ENCODE data around the gene GNE. TPM values are rescaled to one million over a fixed set of nuclear protein-coding genes. Genes with fewer than 3 reads are reported as not detected.
A peak's percentile ranks its signal among the peaks of the same experiment; 100 is the strongest.
"Not testable (repeated sequence)": the region's sequence is repeated elsewhere in the genome, so short reads cannot be mapped to it uniquely, and the experiment has no call there.

The GNE gene
- total RNA-seq, 6 donors from 2014 or later: 9.0 to 23.6 (median 13.4) TPM

DNA sequence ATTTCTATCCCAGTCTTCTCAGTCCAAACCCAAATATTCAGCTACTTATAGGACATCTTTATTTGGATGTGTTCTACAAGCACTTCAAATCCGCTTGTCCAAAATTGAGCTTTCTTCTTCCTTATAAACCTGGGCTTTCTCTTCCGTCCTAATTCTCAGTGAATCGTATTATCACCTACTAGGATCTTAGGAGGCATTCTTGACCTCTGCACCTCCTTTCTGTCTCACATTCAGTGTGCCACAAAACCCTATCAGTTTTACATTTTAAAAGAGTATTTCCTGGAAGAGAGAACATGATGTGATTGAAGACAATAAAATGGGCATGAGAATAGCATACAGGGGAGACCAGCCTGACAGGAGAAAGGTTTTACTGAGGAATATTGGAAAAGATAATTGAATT lies 16.8 kb upstream of the GNE start:
- ATAC-seq (ENCODE audit: low FRiP score in 2 of 2): no peak
- 93% methylated on average over 3 of the region's 3 CpGs for WGBS, 2 donors
- TF ChIP-seq, protein P1, sequence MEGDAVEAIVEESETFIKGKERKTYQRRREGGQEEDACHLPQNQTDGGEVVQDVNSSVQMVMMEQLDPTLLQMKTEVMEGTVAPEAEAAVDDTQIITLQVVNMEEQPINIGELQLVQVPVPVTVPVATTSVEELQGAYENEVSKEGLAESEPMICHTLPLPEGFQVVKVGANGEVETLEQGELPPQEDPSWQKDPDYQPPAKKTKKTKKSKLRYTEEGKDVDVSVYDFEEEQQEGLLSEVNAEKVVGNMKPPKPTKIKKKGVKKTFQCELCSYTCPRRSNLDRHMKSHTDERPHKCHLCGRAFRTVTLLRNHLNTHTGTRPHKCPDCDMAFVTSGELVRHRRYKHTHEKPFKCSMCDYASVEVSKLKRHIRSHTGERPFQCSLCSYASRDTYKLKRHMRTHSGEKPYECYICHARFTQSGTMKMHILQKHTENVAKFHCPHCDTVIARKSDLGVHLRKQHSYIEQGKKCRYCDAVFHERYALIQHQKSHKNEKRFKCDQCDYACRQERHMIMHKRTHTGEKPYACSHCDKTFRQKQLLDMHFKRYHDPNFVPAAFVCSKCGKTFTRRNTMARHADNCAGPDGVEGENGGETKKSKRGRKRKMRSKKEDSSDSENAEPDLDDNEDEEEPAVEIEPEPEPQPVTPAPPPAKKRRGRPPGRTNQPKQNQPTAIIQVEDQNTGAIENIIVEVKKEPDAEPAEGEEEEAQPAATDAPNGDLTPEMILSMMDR (IDR thresholded peaks at IDR 0.05): no peak
- TF ChIP-seq POLR2AphosphoS5 (IDR thresholded peaks at IDR 0.05) (no peak), POLR2A (IDR thresholded peaks at IDR 0.05) (no peak), EP300 (IDR thresholded peaks at IDR 0.05) (no peak)

DNA sequence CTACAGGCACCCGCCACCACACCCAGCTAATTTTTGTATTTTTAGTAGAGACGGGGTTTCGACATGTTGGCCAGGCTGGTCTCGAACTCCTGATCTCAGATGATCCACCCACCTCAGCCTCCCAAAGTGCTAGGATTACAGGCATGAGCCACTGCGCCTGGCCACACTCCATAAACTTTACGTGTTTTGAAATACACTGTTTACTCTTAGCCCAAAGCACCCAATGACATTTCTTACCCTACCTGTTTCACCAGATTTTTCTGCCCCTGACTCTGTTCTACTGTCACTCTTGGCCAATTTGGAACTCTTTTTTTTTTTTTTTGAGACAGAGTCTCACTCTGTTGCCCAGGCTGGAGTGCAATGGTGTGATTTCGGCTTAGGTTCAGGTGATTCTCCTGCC lies 15.1 kb upstream of the GNE start:
- H3K27ac ChIP-seq; H3K4me3 ChIP-seq; ATAC-seq (ENCODE audit: low FRiP score in 2 of 2); H3K9me3 ChIP-seq; H3K27me3 ChIP-seq; H3K36me3 ChIP-seq; H3K4me1 ChIP-seq: not testable (repeated sequence)
- WGBS, 2 donors: 84 to 93% methylated on average over 7 of the region's 7 CpGs
- peak in 1 of 2 donors; percentile 26 for DNase-seq

More for the DNA sequence above, 16.8 kb upstream of the GNE start:
- no peak for DNase-seq
- H3K4me1 ChIP-seq: peaks cover 0 to 4% (median 0%) of the 10 kb centered on the region in 4 donors
- H3K27ac ChIP-seq: no peak overlapping the region
- no peak overlapping the region for H3K4me3 ChIP-seq
- H3K27me3 ChIP-seq: no peaks in the 10 kb centered on the region
- no peaks in the 10 kb centered on the region for H3K9me3 ChIP-seq
- no peaks in the 10 kb centered on the region for H3K36me3 ChIP-seq

DNA sequence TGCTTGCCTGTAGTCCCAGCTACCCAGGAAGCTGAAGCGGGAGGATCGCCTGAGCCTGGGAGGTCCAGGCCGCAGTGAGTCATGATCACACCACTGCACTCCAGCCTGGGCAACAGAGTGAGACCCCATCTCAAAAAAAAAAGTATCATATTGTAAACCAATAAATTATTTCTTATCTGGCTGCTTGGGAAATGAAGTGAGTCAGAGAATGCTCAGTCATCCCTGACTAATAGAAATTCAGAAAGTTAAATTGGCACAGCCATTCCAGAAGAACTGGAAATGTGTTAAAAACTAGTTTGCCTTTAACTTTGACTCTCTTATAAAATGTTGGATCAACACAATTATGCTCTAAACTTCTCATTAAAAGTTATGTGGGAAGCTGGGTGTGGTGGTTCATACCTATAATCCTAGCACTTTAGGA lies 9.8 kb upstream of the GNE start:
- no peak overlapping the region for H3K27ac ChIP-seq

DNA sequence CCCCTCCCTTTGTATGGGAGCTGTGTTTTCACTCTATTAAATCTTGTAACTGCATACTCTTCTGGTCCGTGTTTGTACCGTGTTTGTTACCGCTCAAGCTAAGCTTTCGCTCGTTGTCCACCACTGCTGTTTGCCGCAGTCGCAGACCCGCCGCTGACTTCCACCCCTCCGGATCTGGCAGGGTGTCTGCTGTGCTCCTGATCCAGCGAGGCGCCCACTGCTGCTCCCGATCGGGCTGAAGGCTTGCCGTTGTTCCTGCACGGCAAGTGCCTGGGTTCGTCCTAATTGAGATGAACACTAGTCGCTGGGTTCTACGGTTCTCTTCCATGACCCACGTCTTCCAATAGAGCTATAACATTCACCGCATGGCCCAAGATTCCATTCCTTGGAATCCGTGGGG lies 6.6 kb upstream of the GNE start:
- 95 to 98% methylated on average over 19 to 22 of the region's 22 CpGs for WGBS, 2 donors
- Histone ChIP-seq H3K36me3 (no peaks in the 10 kb centered on the region), H3K4me3 (no peak overlapping the region), H3K27ac (no peak overlapping the region), H3K27me3 (no peaks in the 10 kb centered on the region), H3K4me1 (no peaks in the 10 kb centered on the region), H3K9me3 (no peaks in the 10 kb centered on the region)
- TF ChIP-seq EP300 (IDR thresholded peaks at IDR 0.05): no peak
- no peak for TF ChIP-seq POLR2A (IDR thresholded peaks at IDR 0.05)
- TF ChIP-seq, protein P1 (IDR thresholded peaks at IDR 0.05): no peak
- TF ChIP-seq POLR2AphosphoS5 (IDR thresholded peaks at IDR 0.05): no peak
- ATAC-seq (ENCODE audit: low FRiP score in 2 of 2) (no peak), DNase-seq (peak in 1 of 2 donors; percentile 66)

More for the DNA sequence above, 9.8 kb upstream of the GNE start:
- DNase-seq (no peak), ATAC-seq (ENCODE audit: low FRiP score in 2 of 2) (no peak)
- WGBS, 2 donors: 65 to 88% methylated on average over 3 of the region's 3 CpGs
- Histone ChIP-seq H3K4me3 (no peak overlapping the region), H3K4me1 (no peaks in the 10 kb centered on the region), H3K36me3 (no peaks in the 10 kb centered on the region), H3K27me3 (no peaks in the 10 kb centered on the region), H3K9me3 (no peaks in the 10 kb centered on the region)
- TF ChIP-seq POLR2A (IDR thresholded peaks at IDR 0.05) (no peak), EP300 (IDR thresholded peaks at IDR 0.05) (no peak), POLR2AphosphoS5 (IDR thresholded peaks at IDR 0.05) (no peak)
- TF ChIP-seq, protein P1 (IDR thresholded peaks at IDR 0.05): no peak

DNA sequence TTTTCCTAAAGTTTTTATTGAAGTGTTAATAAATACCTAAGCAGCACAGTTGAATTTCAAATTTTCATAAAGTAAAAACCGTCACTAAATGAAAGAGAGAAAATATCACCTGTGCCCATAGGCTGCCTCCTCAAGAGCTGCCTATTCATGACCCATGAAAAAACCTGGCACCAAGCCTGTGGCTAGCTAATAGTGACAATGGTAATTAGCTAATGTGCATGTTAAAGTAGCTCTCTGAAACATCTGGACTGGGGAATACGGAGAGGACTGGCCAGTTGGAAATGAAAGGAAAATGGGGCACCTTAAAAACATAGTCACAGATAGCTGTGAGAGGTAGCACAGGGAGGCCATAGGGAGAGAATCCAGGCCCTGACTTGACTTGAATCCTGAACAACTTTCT lies 5.4 kb upstream of the GNE start:
- ATAC-seq (ENCODE audit: low FRiP score in 2 of 2): no peak
- WGBS, 2 donors: 81 to 90% methylated on average over 2 of the region's 2 CpGs
- H3K27ac ChIP-seq: no peak overlapping the region
- H3K4me3 ChIP-seq: no peak overlapping the region
- TF ChIP-seq POLR2AphosphoS5 (IDR thresholded peaks at IDR 0.05) (no peak), EP300 (IDR thresholded peaks at IDR 0.05) (no peak), POLR2A (IDR thresholded peaks at IDR 0.05) (no peak)
- TF ChIP-seq, protein P1 (IDR thresholded peaks at IDR 0.05): no peak
- DNase-seq: no peak
- no peaks in the 10 kb centered on the region for H3K36me3 ChIP-seq
- H3K27me3 ChIP-seq: no peaks in the 10 kb centered on the region
- no peaks in the 10 kb centered on the region for H3K9me3 ChIP-seq
- H3K4me1 ChIP-seq: peaks cover 3 to 7% (median 6%) of the 10 kb centered on the region in 4 donors
